RWPE2 (cell line): ENCODE measurements around the gene LCMT1.
"Not testable (repeated sequence)": the region's sequence is repeated elsewhere in the genome, so short reads cannot be mapped to it uniquely, and the experiment has no call there.

Experiments used
- ATAC-seq: fragments of 200-7000 bp; cut with Tn5 transposase; 3 replicates; pipeline ENCODE4 v1.9.1; 2021; ENCODE audit warnings: low read depth
- DNase-seq: peaks from one replicate; pipeline ENCODE4 v3.0.0-alpha.2; 2020; ENCODE audit warnings: low spot score
- H3K27ac ChIP-seq: fragments of 450-650 bp; 2 replicates; pipeline ENCODE4 v1.5.1; 2017; ENCODE audit warnings: mild to moderate bottlenecking; ENCODE audit not compliant: poor library complexity, severe bottlenecking
- H3K27me3 ChIP-seq: fragments of 250-450 bp; sonication (Bioruptor Pico); 2 replicates; pipeline ENCODE4 v1.5.1; 2021; ENCODE audit warnings: mild to moderate bottlenecking, moderate library complexity; ENCODE audit not compliant: insufficient read depth, poor library complexity, severe bottlenecking
- H3K36me3 ChIP-seq: fragments of 250-450 bp; sonication (Bioruptor Pico); 2 replicates; pipeline ENCODE4 v1.5.1; 2020; ENCODE audit warnings: low read depth, mild to moderate bottlenecking, moderate library complexity
- H3K4me1 ChIP-seq: fragments of 250-450 bp; sonication (Bioruptor Pico); 2 replicates; pipeline ENCODE4 v1.5.1; 2021; ENCODE audit warnings: mild to moderate bottlenecking, moderate library complexity; ENCODE audit not compliant: insufficient read depth, poor library complexity, severe bottlenecking
- H3K4me3 ChIP-seq: fragments of 250-450 bp; sonication (Bioruptor Pico); 2 replicates; pipeline ENCODE4 v1.5.1; 2021; ENCODE audit warnings: mild to moderate bottlenecking, moderate library complexity; ENCODE audit not compliant: severe bottlenecking
- H3K9me3 ChIP-seq: fragments of 250-450 bp; sonication (Bioruptor Pico); 2 replicates; pipeline ENCODE4 v1.5.1; 2021; ENCODE audit warnings: mild to moderate bottlenecking, moderate library complexity; ENCODE audit not compliant: severe bottlenecking
- CTCF ChIP-seq: fragments of 450-650 bp; IDR thresholded peaks from one replicate; pipeline ENCODE4 v1.5.1; 2017; ENCODE audit warnings: mild to moderate bottlenecking, moderate library complexity; ENCODE audit not compliant: poor library complexity, severe bottlenecking

Gene LCMT1

DNA sequence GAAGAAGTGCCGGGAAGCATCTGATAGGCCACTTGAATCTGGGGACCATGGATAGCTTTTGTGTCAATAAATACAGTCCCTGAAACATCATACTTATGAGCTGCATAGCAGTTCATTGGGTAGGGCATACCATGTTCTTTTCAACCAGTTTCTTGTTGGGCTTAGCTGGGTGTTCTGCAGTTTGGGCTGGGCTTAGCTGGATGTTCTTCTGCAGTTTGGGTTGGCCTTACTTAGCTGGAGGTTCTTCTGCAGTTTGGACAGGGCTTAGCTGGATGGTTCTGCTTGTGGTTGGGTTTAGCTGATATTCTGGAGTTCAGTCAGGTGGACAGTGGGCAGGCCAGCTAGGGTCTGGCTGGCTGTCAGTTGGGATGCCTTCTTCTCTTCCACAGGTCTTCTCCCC is 52.1 kb downstream of the LCMT1 start:
- Histone ChIP-seq H3K36me3 (peaks cover 39% of the 10 kb centered on the region), H3K9me3 (no peaks in the 10 kb centered on the region), H3K4me1 (no peaks in the 10 kb centered on the region), H3K4me3 (no peak overlapping the region), H3K27me3 (no peaks in the 10 kb centered on the region), H3K27ac (no peak overlapping the region)
- ATAC-seq, result no peak
- TF ChIP-seq CTCF, result no peak
- no peak for DNase-seq

DNA sequence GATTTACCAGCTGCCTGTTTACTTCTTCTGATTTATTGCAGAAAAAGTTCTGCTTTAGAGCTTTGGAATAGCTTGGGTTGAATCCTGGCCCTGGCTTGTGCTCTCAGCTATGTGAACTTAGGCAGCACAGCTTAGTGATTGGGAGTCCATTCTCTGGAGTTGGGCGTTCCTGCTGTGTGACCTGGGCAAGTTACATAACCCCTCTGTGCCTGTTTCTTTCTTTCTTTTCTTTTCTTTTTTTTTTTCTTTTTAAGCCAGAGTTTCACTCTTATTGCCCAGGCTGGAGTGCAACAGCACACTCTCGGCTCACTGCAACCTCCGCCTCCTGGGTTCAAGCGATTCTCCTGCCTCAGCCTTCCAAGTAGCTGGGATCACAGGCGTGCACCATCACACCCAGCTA is 53.7 kb downstream of the LCMT1 start:
- H3K36me3 ChIP-seq, result peaks cover 55% of the 10 kb centered on the region
- no peak overlapping the region for H3K4me3 ChIP-seq
- no peak for TF ChIP-seq CTCF
- H3K27me3 ChIP-seq, result no peaks in the 10 kb centered on the region
- H3K9me3 ChIP-seq, result no peaks in the 10 kb centered on the region
- H3K27ac ChIP-seq, result no peak overlapping the region
- no peaks in the 10 kb centered on the region for H3K4me1 ChIP-seq
- no peak for DNase-seq
- no peak for ATAC-seq

- H3K27ac ChIP-seq, H3K9me3 ChIP-seq, ATAC-seq, H3K4me3 ChIP-seq, H3K27me3 ChIP-seq, H3K4me1 ChIP-seq, DNase-seq: not testable (repeated sequence)
- peaks cover 64% of the 10 kb centered on the region for H3K36me3 ChIP-seq
Observed at GRCh38 chr16:25167920-25168319, 56.4 kb downstream of the LCMT1 start.

DNA sequence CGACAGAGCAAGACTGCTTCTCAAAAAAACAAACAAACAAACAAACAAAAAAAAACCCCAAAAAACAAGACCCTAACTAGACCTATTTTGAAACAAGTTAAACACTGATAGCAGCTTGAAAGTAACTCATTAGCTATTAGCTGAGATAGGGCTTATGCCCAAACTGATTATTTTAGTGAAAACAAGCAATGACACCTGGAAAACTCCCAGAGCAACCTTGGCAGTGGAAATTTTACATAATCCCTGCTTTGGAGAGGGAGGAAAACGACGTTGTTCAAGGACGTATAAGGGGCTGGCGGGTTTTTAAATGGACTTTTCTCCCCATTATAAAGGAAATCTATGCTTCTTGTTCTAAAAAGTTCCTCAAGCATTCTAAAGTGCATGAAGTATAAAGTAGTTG is 59.8 kb downstream of the LCMT1 start:
- no peaks in the 10 kb centered on the region for H3K27me3 ChIP-seq

GRCh38 chr16:25172831-25173230 is 61.3 kb downstream of the LCMT1 start:
- Histone ChIP-seq H3K36me3 (peaks cover 34% of the 10 kb centered on the region), H3K9me3 (no peaks in the 10 kb centered on the region), H3K27me3 (no peaks in the 10 kb centered on the region), H3K4me3 (no peak overlapping the region), H3K4me1 (no peaks in the 10 kb centered on the region), H3K27ac (no peak overlapping the region)
- ATAC-seq (no peak), DNase-seq (no peak)
- TF ChIP-seq CTCF, result no peak

More for the DNA sequence above, 59.8 kb downstream of the LCMT1 start:
- no peak for TF ChIP-seq CTCF
- no peaks in the 10 kb centered on the region for H3K9me3 ChIP-seq
- ATAC-seq (no peak), DNase-seq (no peak)
- H3K36me3 ChIP-seq, result peaks cover 47% of the 10 kb centered on the region
- no peak overlapping the region for H3K27ac ChIP-seq
- no peak overlapping the region for H3K4me3 ChIP-seq
- no peaks in the 10 kb centered on the region for H3K4me1 ChIP-seq

DNA sequence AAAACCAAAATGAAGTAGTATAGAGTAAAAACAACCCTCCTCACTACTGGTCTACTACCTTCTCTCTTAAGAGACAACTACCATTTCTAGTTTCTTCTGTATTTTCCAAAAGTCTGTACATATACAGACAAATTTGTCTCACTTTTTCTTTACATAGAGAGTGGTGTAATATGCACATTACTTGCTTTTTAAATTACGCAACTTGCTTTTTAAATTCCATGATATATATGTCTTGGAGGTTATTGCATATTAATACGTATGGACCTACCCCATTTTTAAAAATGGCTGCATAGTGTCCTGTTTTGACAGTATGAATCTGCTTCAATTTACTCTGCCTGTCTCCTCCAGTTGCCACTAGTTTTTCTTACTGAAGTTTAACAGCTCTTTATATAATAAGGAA is 62.7 kb downstream of the LCMT1 start:
- Histone ChIP-seq H3K27me3 (no peaks in the 10 kb centered on the region), H3K4me1 (no peaks in the 10 kb centered on the region), H3K27ac (no peak overlapping the region), H3K36me3 (peaks cover 20% of the 10 kb centered on the region), H3K9me3 (no peaks in the 10 kb centered on the region), H3K4me3 (no peak overlapping the region)
- no peak for TF ChIP-seq CTCF
- DNase-seq (no peak), ATAC-seq (no peak)
